A172 (cell line): Measurements from ENCODE around the gene MYO10. TPM values are rescaled to one million over a fixed set of nuclear protein-coding genes. Genes with fewer than 3 reads are reported as not detected.
"Not testable (repeated sequence)": the region's sequence is repeated elsewhere in the genome, so short reads cannot be mapped to it uniquely, and the experiment has no call there.

Experiments
- DNase-seq: peaks from one replicate; pipeline ENCODE4 v3.0.0-alpha.2; 2015; ENCODE audit warnings: low spot score
- total RNA-seq: library from RNA; depleted of rRNA; stranded (reverse); fragments of >200 nt; shearing (Covaris generic); gene quantifications from 2 replicates; pipeline ENCODE4 v1.2.3, GENCODE V29; 2014

Gene MYO10
- total RNA-seq, 1 experiment from 2014 or later: 9.4 TPM

DNA sequence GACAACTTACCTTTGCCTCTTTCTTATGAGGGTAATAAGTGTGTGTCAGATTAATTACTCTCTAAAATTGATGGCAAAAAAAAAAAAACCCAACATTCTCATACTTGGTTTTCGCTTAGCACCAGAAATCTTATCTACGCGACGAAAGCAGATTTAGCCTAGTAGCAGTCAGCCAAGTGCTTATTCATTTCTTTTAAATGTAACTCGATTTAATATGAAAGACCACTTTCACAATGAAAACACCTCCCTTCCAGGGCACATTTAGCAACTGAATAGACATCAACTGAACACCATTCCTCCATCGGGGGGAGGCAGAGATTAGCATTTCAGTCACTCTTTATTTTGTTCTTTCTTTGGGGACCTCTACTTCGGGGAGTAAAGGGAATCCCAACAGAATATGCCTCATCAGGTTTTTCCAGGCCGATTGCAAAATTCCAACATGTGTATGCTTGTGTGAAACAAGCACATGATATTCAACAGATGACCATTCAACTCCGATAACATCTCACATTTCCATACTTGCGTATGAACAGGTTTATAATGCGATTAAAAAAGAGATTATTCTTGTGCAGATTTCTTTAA lies 195.2 kb downstream of the MYO10 start:
- no peak for DNase-seq

DNA sequence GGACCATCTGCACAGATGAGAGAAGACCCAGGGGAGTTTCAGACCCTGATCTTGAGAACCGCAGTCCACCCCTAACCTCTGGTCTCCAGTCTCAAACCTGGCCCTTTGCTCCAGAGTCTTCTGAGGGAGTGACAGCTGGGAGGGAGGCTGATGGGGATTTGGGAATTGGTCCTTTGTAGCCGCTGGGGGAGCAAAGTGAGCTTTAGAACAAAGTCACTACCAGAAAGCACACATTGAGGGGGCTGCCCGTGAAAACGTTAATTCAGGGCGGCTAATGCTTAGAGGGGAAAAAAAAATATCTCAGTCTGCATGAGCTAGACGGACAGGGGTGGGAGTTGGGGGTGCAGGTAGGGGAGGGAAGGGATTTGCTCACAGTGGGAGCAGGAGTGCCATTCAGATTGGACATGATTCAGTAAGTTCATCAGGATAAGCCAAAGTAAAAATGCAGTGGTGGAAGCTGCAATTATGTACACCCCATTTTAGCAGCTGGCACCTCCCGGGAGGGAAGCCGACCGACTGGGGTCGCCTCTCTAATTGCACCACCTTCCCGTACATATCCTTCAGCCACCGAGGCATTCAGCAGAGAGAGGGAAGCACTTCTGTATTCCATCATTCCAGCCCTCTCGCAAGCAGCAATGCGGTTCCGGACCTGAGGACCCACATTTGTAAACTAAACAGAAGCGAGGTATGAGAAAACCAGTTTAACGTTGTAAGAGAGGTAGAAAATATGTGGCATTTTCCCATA lies 195.8 kb downstream of the MYO10 start:
- DNase-seq: no peak

DNA sequence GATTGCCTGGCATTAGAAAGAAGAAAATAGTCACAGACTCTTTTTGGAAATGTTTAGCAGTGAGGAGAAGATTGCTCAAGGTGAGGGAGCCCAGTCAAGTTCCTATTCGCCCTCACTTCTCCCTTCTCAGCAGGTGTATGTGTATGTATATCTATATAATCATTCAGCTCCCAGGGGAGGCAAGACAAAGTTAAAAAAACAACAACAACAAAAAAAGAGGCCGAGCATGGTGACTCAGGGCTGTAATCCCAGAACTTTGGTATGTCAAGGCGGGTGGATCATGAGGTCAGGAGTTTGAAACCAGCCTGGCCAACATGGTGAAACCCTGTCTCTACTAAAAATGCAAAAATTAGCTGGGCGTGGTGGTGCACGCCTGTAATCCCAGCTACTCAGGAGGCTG lies 197.7 kb downstream of the MYO10 start:
- DNase-seq: not testable (repeated sequence)

DNA sequence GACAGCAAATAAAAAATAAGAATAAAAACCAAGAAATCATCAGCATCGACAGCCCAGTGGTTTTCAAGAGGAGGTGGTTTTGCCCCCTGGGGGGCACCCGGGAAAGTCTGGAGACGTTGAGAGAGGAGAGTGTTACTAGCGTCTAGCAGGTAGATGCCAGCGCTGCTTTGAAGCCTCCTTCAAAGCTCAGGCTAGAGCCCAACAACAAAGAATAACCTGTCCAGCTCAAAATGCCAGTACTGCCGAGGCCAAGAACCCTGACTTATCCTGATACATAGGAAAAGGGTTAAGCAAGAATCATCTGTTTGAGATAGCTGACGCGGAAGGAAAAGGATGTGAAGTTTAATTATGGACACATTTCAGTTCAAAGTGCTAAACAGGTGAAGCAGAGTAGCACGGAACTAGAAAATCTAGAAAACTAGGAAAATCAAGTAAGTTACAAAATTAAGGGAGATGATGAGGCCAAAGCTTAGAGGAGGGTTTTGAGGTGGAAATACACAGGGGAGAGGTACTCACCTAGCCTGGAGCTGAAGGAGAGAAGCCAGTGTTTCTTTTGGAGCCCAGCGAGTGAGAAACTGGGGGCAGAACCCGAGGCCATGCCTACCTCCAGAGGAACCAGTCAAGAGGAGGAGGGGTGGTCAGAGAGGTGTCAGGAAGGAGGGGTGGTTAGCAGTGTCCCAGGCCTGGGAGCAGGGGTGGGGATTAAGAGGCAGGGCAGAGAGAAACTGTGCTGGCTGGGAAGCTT lies 198.3 kb downstream of the MYO10 start:
- no peak for DNase-seq

DNA sequence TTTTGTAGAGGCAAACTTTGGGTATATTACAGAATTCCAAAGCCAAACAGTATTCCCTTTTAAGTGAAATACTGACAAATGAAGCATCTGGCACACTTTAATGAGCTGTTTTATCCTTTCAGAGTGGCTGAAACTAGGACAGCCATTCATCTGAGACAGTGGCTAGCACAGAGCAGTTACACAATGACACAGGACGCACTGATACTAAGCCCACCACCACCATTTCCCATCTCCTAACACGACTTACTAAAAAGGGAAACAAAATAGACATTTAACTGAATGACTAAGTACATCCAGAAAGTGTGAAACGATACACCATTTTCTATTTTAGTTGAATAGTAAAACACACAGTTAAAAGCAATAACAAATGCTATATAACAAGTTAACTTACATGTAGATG lies 198.9 kb downstream of the MYO10 start:
- no peak for DNase-seq

DNA sequence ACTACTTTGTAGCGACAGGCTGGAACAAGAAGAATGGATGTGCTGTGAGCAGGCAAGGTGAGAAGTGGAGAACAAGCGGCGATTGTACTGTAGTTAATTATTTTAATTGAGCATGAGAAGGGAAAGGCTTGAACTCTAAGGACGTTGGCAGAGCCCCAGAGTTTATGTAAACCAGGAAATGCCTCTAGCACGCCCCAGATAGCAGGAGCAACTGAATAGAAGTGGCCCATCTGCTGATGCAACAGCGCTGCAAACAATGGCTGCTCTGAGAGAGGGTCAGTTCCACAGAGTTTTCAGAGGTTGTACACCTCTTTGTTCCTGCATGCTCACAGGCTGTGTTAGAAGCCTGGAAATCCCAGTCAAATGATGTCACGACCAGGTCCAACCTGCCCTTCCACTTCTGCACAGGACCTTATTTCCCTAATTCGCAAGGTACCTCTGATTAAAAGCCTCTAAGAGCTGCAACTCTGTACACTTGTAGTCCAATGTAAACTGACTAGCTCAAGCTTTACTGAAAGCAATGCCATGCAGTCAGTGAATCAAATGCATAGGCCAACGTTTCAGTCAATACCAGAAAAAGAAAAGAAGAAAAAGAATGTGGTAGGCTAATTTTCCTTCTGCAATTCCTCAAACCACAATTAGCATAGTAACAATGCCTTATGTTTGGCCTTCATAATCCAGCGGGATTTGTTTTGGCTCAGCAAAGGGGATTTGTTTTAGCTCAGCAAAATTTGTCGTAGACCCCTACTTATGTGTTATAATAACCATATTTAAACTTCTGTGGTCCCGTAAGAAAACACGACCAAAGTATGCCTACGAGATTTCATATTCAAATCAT lies 199.7 kb downstream of the MYO10 start:
- peak; percentile 19 for DNase-seq

DNA sequence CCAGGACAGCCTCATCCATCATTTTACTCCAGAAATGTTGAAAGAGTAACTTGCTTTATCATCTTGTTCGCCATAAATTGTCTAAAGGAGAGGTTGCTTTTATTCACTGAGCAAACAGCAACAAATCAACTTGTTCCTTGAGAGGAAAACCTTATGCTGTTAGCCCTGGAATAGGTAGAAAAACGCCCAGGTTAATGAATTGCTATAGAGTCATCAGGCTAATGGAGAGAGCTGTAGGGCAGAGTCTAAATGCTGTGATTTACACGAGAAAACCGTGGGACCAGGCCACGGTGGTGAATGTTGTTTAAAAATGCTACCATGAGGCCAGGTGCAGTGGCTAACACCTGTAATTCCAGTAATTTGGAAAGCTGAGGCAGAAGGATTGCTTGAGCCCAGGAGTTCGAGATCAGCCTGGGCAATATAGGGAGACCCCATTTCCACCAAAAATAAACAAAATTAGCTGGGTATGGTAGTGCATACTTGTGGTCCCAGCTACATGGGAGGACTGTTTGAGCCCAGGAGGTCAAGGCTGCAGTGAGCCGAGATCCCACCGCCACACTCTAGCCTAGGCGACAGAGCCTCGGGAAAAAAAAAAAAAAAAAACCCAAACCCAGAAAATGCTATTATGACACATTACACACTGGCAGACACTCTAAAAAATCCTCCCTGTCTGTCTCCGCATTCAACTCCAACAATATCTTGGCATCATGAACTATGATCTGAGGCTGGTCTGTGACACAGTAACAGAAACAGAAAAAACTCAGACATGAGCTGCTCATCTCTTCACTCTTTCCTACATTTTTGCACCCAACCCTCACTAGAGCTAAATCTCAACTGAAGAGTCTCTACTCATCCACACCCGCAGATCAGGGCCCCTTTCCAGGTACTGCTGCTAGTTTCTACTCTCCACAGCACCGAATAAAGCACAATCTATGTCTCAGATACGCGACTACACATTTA lies 200.7 kb downstream of the MYO10 start:
- DNase-seq: no peak

GRCh38 chr5:16733331-16734006 lies 202.6 kb downstream of the MYO10 start:
- DNase-seq: no peak

- DNase-seq: no peak
Observed at GRCh38 chr5:16732356-16732755, 203.7 kb downstream of the MYO10 start.

GRCh38 chr5:16727755-16728325 lies 208.2 kb downstream of the MYO10 start:
- no peak for DNase-seq

DNA sequence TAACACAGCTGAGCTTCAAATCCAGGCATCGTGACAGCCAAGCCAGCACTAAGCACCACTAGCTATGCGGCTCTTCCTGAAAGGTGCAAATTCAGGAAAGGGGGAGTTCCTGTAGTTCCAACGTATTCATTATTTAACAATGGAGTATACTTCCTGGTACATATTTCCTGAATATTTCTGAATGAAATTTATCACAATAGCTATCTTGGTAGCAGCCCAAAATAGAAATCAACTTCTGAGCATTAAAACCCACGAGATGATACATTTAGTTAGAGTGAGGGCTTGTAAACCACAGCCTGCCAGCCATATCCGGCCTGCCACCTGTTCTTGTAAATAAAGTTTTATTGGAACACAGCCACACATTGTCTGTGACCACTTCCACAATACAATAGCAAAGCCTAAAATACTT lies 209.5 kb downstream of the MYO10 start:
- peak; percentile 58 for DNase-seq

GRCh38 chr5:16725575-16725974 lies 210.5 kb downstream of the MYO10 start:
- DNase-seq: no peak

DNA sequence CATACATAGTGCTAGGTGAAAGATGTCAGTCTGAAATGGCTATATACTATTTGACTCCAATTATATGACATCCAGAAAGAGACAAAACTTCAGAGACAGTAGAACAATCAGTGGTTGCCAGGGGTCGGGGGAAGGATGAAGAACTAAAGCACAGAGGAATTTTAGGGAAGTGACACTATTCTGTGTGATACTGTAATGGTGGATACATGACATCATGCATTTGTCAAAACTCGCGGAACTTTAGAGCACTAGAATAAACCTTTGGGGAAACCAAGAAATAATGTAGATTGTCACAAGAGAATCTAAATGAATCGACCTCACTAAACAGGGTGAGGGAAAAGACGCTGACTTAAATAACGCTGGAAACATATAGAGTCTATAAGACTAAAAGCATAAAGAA lies 212.3 kb downstream of the MYO10 start:
- no peak for DNase-seq

GRCh38 chr5:16722097-16722495 lies 214.0 kb downstream of the MYO10 start:
- DNase-seq: no peak

GRCh38 chr5:16721151-16722096 lies 214.7 kb downstream of the MYO10 start:
- no peak for DNase-seq

GRCh38 chr5:16718036-16718435 lies 218.1 kb downstream of the MYO10 start:
- not testable (repeated sequence) for DNase-seq

DNA sequence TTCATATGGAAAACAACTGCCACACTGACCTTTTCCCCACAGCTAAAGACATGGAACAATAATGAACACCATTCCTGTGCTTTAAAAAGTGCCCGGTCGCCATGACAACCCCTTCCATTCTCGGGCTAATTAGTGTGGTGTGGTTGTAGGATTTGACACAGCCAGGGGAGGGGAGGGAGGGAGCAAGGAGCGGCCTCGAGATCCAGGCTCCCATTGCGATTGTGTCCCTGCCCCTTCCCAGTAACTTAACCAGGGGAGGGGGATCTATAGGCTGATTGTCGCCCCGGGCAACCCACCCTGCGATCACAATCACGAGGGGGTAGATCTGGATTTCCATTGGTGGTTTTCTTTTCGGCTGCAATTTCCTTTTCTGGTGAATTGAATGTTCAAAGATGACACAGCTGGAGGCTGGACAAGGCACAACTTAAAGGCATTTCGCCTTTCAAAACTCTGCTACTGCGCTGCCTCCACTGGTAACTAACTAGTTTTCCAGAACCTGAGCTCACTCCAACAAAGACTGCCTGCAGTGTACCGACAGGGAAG lies 222.6 kb downstream of the MYO10 start:
- no peak for DNase-seq

- DNase-seq: no peak
Observed at GRCh38 chr5:16712620-16713019, 223.5 kb downstream of the MYO10 start.
